T-helper 22 cell (primary cell): ENCODE results near the gene RSBN1.

Source experiments
- DNase-seq: peaks from one replicate; pipeline ENCODE4 v3.0.0-alpha.2; 2020; ENCODE audit warnings: low read depth

Gene RSBN1

GRCh38 chr1:113812661-113813135, 422 bp upstream of the RSBN1 start:
- no peak for DNase-seq

GRCh38 chr1:113811156-113811887, 954 bp downstream of the RSBN1 start:
- DNase-seq = no peak

- DNase-seq = no peak
These were observed 2.3 kb downstream of the RSBN1 start for GRCh38 chr1:113809670-113810602.

GRCh38 chr1:113808450-113809195, 3.7 kb downstream of the RSBN1 start:
- no peak for DNase-seq

- no peak for DNase-seq
These were observed 6.6 kb downstream of the RSBN1 start for GRCh38 chr1:113805639-113806038.

GRCh38 chr1:113805256-113805531, 7.1 kb downstream of the RSBN1 start:
- DNase-seq = no peak

- no peak for DNase-seq
These were observed 7.6 kb downstream of the RSBN1 start for GRCh38 chr1:113804421-113805255.

- DNase-seq = no peak
These were observed 9.8 kb downstream of the RSBN1 start for GRCh38 chr1:113802367-113803007.

- DNase-seq = no peak
These were observed 11.8 kb downstream of the RSBN1 start for GRCh38 chr1:113800487-113800886.

GRCh38 chr1:113797472-113797871, 14.8 kb downstream of the RSBN1 start:
- DNase-seq = no peak

- DNase-seq = no peak
These were observed 18.1 kb downstream of the RSBN1 start for GRCh38 chr1:113793878-113794834.

GRCh38 chr1:113792986-113793385, 19.3 kb downstream of the RSBN1 start:
- no peak for DNase-seq

GRCh38 chr1:113792471-113792870, 19.8 kb downstream of the RSBN1 start:
- no peak for DNase-seq

- no peak for DNase-seq
These were observed 23.5 kb downstream of the RSBN1 start for GRCh38 chr1:113788802-113789201.

- no peak for DNase-seq
These were observed 24.6 kb downstream of the RSBN1 start for GRCh38 chr1:113787663-113788062.

GRCh38 chr1:113786069-113786468, 26.2 kb downstream of the RSBN1 start:
- DNase-seq = no peak

GRCh38 chr1:113784104-113784779, 28.0 kb downstream of the RSBN1 start:
- DNase-seq = no peak

GRCh38 chr1:113783254-113784103, 28.8 kb downstream of the RSBN1 start:
- peak; percentile 46 for DNase-seq
